MM.1S (cell line): Measurements from ENCODE around the gene SEC22A.

Source experiments
- EZH2phosphoT487 ChIP-seq: fragments of 300-600 bp; sonication (generic); IDR thresholded peaks from 2 replicates; pipeline ENCODE4 v1.6.1; 2018; ENCODE audit warnings: antibody characterized with exemption, low read length
- TF ChIP-seq, protein P1 (sequence below): fragments of 300-600 bp; sonication (generic); IDR thresholded peaks from 2 replicates; pipeline ENCODE4 v1.5.1; 2016; ENCODE audit warnings: antibody characterized with exemption, low read length, mixed read lengths

DNA sequence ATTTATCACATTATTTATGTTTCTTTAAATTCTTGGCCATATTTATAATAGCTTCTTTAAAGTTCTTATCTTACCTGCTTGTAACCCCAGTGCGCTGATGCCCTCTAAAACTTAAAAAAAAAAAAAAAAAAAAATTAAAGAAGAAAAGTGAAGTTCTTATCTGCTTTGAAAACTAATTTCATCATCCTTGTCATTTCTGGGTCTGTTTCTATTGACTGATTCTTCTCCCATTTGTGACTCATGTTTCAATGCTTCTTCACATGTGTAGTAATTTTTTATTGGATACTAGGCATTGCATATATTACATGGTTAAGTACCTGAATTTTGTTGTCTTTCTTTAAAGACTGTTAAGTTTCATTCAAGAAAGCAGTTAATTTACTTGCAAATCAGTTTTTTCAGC is 3.4 kb upstream of the SEC22A start:
- TF ChIP-seq, protein P1, sequence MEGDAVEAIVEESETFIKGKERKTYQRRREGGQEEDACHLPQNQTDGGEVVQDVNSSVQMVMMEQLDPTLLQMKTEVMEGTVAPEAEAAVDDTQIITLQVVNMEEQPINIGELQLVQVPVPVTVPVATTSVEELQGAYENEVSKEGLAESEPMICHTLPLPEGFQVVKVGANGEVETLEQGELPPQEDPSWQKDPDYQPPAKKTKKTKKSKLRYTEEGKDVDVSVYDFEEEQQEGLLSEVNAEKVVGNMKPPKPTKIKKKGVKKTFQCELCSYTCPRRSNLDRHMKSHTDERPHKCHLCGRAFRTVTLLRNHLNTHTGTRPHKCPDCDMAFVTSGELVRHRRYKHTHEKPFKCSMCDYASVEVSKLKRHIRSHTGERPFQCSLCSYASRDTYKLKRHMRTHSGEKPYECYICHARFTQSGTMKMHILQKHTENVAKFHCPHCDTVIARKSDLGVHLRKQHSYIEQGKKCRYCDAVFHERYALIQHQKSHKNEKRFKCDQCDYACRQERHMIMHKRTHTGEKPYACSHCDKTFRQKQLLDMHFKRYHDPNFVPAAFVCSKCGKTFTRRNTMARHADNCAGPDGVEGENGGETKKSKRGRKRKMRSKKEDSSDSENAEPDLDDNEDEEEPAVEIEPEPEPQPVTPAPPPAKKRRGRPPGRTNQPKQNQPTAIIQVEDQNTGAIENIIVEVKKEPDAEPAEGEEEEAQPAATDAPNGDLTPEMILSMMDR = no peak
- TF ChIP-seq EZH2phosphoT487 = no peak
